DMS79 (cell line): ENCODE results near the gene ADGRL3.
"Not testable (repeated sequence)": the region's sequence is repeated elsewhere in the genome, so short reads cannot be mapped to it uniquely, and the experiment has no call there.

Experiments
- DNase-seq: peaks from one replicate; lab custom pipeline; 2025; lab: John Stamatoyannopoulos, UW

Gene ADGRL3

GRCh38 chr4:61356696-61357095, 156.6 kb downstream of the ADGRL3 start:
- no peak for DNase-seq

DNA sequence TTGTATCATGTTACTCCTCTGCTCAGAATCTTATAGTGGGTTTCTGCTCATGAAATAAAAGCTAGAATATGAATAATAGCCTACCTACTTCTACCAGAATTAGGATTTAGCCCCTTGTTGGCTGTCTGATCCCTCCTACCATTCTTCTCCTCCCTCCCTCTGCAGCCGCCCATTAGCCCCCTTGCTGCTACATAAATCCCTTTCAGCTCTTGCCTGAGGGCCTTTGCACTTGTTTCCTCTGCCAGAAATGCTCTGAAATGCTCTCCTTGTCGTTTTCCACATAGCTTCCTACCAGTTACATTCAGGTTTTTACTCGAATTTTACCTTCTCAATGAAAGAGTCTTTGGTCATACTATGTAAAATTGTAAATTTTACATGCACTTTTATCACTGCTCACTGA, 159.2 kb downstream of the ADGRL3 start:
- no peak for DNase-seq

DNA sequence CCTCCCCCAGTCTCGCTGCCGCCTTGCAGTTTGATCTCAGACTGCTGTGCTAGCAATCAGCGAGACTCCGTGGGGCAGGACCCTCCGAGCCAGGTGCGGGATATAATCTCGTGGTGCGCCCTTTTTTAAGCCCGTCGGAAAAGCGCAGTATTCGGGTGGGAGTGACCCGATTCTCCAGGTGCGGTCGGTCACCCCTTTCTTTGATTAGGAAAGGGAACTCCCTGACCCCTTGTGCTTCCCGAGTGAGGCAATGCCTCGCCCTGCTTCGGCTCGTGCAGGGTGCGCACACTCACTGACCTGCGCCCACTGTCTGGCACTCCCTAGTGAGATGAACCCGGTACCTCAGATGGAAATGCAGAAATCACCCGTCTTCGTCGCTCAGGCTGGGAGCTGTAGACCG, 172.7 kb downstream of the ADGRL3 start:
- DNase-seq, result not testable (repeated sequence)

DNA sequence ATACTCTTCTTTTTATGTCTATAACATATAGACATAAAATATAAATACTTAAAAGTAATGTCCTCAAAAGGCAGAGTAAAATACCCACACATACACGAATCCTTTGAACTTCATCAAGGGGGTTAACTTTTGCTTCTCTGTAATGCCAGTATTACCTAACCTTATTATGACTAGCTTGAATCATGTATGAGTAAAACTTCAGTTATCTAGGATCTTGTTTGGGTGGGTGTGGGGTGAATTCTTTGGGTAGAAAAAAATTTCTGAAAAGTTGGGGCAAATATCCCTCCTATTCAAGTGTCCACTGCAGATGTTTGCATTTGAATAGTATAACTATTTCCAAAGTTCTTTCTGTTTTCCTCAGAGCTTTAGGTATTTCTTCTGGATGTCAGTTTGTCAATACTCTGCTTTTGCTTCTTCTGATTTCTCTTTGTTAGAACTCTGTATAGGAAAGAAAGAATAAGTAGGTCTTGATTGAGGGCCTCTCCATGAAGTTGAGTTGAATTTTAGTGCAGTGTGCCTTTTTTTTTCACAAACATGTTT, 173.8 kb downstream of the ADGRL3 start:
- DNase-seq, result no peak

DNA sequence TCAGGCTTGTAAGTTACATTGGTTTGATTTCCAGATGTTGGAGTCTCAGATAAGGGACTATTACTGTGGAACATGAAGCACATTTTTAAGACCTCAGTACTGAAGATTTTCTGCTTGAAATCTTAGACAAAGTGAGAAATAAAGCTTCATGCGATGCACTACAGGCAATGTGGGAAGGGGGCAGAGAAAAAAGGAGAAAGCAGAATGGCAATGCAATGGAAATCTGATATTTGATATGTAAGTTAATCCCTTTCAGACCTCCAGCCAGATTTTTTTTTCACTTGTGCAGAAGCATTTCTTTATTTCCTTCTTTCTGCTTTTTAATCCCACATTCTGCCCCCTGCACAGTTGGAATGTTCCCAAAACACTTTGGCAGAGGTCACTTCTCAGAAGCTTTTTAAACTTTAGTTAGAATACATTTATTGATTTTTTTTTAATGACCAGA, 174.3 kb downstream of the ADGRL3 start:
- DNase-seq, result no peak

- DNase-seq, result no peak
Observed at GRCh38 chr4:61375301-61375700, 175.2 kb downstream of the ADGRL3 start.

GRCh38 chr4:61376301-61376700, 176.2 kb downstream of the ADGRL3 start:
- DNase-seq, result no peak

DNA sequence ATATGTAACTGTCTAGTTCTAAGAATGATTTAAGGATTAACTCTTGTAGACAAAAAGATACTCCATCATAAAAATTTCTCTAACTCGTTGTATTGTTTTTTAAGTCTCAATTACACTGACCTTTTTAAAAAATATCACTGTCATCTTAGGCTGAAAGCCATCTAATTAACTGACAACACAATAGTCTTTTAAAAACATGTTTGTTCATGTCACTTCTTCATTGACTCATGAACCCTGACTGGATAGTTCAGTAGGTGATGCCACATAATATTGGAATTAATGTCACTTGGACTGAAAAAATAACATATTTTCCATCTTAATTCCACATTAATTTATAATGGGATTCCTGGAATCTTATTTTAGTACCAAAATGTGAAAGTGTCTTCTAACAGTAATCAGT, 179.3 kb downstream of the ADGRL3 start:
- DNase-seq, result no peak

GRCh38 chr4:61380865-61381264, 180.7 kb downstream of the ADGRL3 start:
- DNase-seq, result no peak

DNA sequence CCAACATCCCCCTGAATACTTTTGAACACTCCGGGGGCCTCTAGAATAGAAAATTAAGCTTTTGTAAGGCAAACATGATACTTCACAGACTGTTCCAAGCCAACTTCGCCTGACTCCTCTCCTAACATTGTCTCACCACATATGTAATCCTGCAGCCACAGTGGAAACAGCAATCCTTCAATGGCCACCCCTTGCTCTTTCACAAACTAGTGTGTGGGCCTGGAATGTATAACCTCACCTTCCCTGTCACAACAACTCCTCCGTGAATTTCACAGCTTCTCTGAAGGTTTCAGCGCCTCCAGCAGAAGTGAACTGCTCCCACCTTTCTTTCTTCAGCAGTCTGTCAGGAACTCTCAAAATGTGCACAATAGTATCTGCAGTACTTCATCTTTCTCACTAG, 185.1 kb downstream of the ADGRL3 start:
- DNase-seq, result no peak

GRCh38 chr4:61387372-61387771, 187.2 kb downstream of the ADGRL3 start:
- DNase-seq, result not testable (repeated sequence)

- no peak for DNase-seq
Observed at GRCh38 chr4:61389640-61390039, 189.5 kb downstream of the ADGRL3 start.

GRCh38 chr4:61395754-61396153, 195.6 kb downstream of the ADGRL3 start:
- no peak for DNase-seq

GRCh38 chr4:61397174-61397573, 197.0 kb downstream of the ADGRL3 start:
- DNase-seq, result no peak

- no peak for DNase-seq
Observed at GRCh38 chr4:61400439-61401038, 200.4 kb downstream of the ADGRL3 start.

DNA sequence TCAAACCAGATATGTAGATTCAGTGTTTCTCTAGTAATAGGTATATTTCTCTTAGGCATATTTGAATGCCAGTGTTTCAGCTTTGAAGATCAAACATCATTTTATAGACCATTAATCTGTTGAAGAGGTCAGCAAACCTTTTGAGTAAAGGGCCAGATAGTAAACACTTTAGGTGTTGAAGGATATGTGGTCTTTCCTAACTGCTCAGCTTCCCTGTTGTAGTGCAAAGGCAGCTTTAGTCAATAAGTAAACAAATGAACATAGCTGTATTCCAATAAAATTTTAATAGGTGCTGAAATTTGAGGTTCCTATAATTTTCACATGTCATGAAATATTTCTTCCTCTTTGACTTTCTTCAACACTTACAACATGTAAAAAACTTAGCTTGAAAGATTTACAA, 201.6 kb downstream of the ADGRL3 start:
- no peak for DNase-seq

GRCh38 chr4:61405307-61405706, 205.2 kb downstream of the ADGRL3 start:
- no peak for DNase-seq

DNA sequence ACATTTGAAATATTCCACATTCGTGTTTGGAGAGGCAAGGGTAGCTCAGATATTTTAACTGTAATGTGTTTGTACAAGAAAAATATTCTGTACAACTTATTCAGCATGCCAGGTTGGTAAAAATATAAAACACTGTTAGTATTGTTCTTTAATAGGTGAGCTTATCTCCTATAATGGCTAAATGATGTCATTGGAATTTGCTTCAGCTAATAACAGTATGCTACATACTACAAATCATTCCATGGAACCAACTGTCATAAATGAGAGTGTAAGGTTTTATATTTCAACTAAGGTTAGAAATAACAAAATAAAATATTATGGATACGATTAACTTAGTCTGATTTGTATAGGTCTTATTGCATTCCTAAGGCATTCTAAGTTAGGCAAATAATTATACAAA, 206.6 kb downstream of the ADGRL3 start:
- DNase-seq, result no peak

DNA sequence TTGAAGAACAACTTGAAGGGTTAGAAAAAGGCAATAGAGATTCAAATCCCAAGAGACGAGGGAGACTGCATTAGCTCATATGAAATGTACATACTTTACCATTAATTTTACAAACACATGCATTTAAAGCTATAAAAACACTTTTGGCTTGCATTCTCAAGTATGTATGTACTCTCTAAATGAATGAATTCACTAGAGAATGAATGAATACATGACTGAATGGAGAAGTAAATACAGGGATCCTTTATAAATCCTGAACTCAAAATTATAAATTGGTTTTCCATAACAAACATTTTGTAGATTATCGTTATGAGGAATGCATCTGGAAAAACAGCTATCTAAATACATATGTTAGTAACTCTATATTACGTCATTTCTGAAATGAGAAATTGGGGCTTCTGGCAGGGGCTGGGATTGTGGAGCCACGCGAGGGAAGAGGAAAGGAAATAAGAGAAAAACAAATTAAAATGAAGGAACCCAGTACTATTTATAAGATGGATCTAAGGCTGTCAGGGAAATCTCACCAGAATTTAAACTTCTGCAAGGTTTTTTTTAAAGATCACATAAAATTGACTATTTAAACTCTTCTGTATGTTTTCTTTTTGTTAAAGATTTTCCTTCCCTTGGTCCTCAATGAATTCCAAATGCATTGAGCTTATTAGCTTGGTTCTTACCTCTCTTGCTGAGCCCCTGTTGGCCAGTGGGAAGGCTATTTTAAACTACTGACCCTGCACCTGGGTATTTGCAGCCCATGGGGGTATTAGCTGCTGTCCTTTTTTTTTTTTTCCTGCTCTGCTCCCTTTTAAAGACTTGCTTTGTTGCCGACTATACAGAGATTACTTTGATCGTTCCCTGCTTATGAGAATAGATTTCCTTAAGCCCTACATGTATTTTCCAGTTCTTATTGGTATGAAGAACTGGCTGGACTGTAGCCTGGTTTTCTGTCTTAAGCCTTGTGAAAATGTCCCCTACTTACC, 207.8 kb downstream of the ADGRL3 start:
- no peak for DNase-seq

DNA sequence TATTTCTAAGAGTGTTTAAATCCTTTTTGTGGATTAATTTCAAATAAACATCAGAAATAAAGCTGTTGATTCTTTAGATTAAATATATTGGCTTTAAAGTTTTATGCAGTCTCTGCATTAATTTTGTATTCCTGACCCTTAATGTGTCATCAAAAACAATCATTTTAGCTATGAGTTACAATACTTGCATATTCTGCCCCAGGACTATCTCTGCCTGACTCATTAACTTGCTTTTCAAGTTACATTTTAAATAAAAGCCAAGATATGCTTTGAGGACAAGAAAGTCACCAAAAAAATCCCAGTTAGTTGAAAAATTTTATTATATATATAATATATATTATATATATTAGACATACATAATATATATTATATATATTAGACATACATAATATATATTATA, 208.7 kb downstream of the ADGRL3 start:
- no peak for DNase-seq

GRCh38 chr4:61411241-61411640, 211.1 kb downstream of the ADGRL3 start:
- DNase-seq, result no peak

DNA sequence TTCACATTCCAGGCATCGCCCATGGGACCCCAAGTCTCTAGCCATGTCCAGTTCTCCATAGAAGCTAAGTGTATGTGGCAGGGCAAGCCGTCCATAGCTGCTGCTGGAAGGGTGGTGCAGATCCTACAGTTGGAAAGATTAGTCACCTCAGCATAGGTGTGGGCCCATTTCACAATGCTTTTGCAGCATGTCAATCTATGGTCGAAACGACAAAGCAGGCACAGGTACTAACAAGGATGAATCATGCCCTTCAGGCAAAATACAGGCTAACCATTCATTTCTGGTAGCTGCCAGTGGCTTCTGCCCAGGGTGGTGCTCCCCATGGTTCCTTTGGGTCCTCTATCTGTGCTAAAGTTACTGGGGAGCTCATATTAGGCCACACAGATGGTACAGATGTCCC, 225.2 kb downstream of the ADGRL3 start:
- no peak for DNase-seq

DNA sequence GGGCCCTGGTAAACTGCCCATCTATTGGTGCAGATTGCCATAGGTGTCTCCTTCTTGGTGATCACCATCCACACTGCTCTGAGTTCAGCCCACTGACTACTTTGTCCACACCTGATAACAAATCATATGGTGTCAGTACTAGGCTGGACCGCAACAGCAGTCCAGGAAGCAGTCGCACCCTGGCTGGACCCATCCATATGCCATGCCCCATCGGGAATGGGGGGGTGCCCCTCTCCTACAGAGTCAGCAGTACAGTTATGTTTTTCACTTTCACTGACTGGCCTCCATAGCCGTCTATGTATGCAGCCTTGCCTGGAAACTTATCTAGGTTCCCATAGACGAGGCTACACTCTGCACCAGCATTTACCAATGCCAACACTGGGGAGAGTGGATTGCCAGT, 226.1 kb downstream of the ADGRL3 start:
- no peak for DNase-seq
